PC-3 (cell line): ENCODE measurements around the gene TCN2. TPM values are rescaled to one million over a fixed set of nuclear protein-coding genes. Genes with fewer than 3 reads are reported as not detected.

Source experiments
- ATAC-seq: fragments of 200-7000 bp; cut with Tn5 transposase; 2 replicates; pipeline ENCODE4 v1.9.1; 2020; ENCODE audit warnings: mild to moderate bottlenecking, moderate library complexity
- BruUV-seq: library from RNA; stranded (reverse); fragments of 400-500 nt; replicated peaks from 2 replicates; lab custom pipeline; 2021; lab: Mats Ljungman, UMichigan
- CTCF ChIA-PET: fragments of 300-600 bp; sonication (Branson Sonifier 250); formaldehyde crosslinking; loops from one replicate; lab custom pipeline; 2022; ENCODE audit warnings: antibody characterized with exemption; lab: Charles Lee
- POLR2A ChIA-PET: fragments of 300-600 bp; sonication (Branson Sonifier 250); formaldehyde crosslinking; loops from one replicate; lab custom pipeline; 2022; ENCODE audit warnings: antibody characterized with exemption; ENCODE audit not compliant: unreplicated experiment; lab: Charles Lee
- DNase-seq: peaks from one replicate; pipeline ENCODE4 v3.0.0-alpha.2; 2015
- H2AFZ ChIP-seq: fragments of 300-600 bp; sonication (generic); 2 replicates; pipeline ENCODE4 v1.6.0; 2016; ENCODE audit warnings: antibody characterized with exemption, low read length
- H3F3A ChIP-seq: fragments of 300-600 bp; sonication (generic); one replicate; pipeline ENCODE4 v1.6.0; 2017; ENCODE audit warnings: antibody characterized with exemption, low read length, control low read depth, mild to moderate bottlenecking; ENCODE audit not compliant: unreplicated experiment
- H3K27ac ChIP-seq: fragments of 300-600 bp; sonication (generic); 2 replicates; pipeline ENCODE4 v1.5.1; 2016; ENCODE audit warnings: mild to moderate bottlenecking, low read length
- H3K27me3 ChIP-seq: fragments of 300-600 bp; sonication (generic); 2 replicates; pipeline ENCODE4 v1.6.1; 2016; ENCODE audit warnings: low read length, mixed read lengths
- H3K36me3 ChIP-seq: fragments of 300-600 bp; sonication (generic); 2 replicates; pipeline ENCODE4 v1.6.1; 2016; ENCODE audit warnings: low read depth, mixed run types, low read length, mixed read lengths
- H3K4me1 ChIP-seq: fragments of 300-600 bp; sonication (generic); 2 replicates; pipeline ENCODE4 v1.5.1; 2016; ENCODE audit warnings: low read length; ENCODE audit not compliant: insufficient read depth
- H3K4me2 ChIP-seq: fragments of 300-600 bp; sonication (generic); 2 replicates; pipeline ENCODE4 v1.6.0; 2016; ENCODE audit warnings: low read length
- H3K4me3 ChIP-seq: fragments of 300-600 bp; sonication (generic); 2 replicates; pipeline ENCODE4 v1.5.1; 2016; ENCODE audit warnings: mild to moderate bottlenecking, low read length, mixed read lengths
- H3K79me2 ChIP-seq: fragments of 300-600 bp; sonication (generic); 2 replicates; pipeline ENCODE4 v1.6.1; 2017; ENCODE audit warnings: low read length, mixed read lengths
- H3K9ac ChIP-seq: fragments of 300-600 bp; sonication (generic); 2 replicates; pipeline ENCODE4 v1.6.0; 2016; ENCODE audit warnings: mild to moderate bottlenecking, low read length
- H3K9me2 ChIP-seq: fragments of 300-600 bp; sonication (generic); replicated peaks from 2 replicates; pipeline ENCODE4 v1.6.1; 2016; ENCODE audit warnings: mixed run types, low read length, mixed read lengths
- H3K9me3 ChIP-seq: fragments of 300-600 bp; sonication (generic); 2 replicates; pipeline ENCODE4 v1.6.1; 2016; ENCODE audit warnings: low read length, mixed read lengths
- H4K20me1 ChIP-seq: fragments of 300-600 bp; sonication (generic); 2 replicates; pipeline ENCODE4 v1.6.1; 2016; ENCODE audit warnings: low read length, mixed read lengths
- CTCF ChIP-seq: fragments of 300-600 bp; sonication (generic); conservative IDR thresholded peaks from 2 replicates; pipeline ENCODE4 v1.5.1; 2017; ENCODE audit warnings: antibody characterized with exemption, low read depth, mild to moderate bottlenecking, low read length
- EZH2 ChIP-seq: fragments of 300-600 bp; sonication (generic); IDR thresholded peaks from one replicate; pipeline ENCODE4 v1.6.1; 2017; ENCODE audit warnings: antibody characterized with exemption, mild to moderate bottlenecking, low read length; ENCODE audit not compliant: unreplicated experiment
- EZH2phosphoT487 ChIP-seq: fragments of 300-600 bp; sonication (generic); IDR thresholded peaks from 2 replicates; pipeline ENCODE4 v1.6.1; 2018; ENCODE audit warnings: mild to moderate bottlenecking, antibody characterized with exemption, low read length, borderline replicate concordance
- intact Hi-C: fragments of 100-400 bp; cut with micrococcal nuclease; formaldehyde crosslinking; loops from 2 replicates; pipeline ENCODE4 v1.9.0; 2023
- total RNA-seq: library from RNA; depleted of rRNA; stranded (reverse); fragments of >200 nt; gene quantifications from 2 replicates; pipeline ENCODE4 v1.2.3, GENCODE V29; 2014

The TCN2 gene
- total RNA-seq, 1 experiment from 2014 or later: 1.7 TPM

- H3K9me3 ChIP-seq: no peaks in the 10 kb centered on the region
- DNase-seq (no peak), ATAC-seq (no peak)
- H3K27ac ChIP-seq: no peak overlapping the region
- 0 out of 2 replicates have a peak, but pooled peaks cover 2% of the 10 kb centered on the region for H3K27me3 ChIP-seq
- no peak overlapping the region for H3K9ac ChIP-seq
- no peaks in the 10 kb centered on the region for H3F3A ChIP-seq
- intact Hi-C loops: no loop called here
- no TSS peak for BruUV-seq
- H3K36me3 ChIP-seq: no peaks in the 10 kb centered on the region
- ChIA-PET POLR2A (no interaction called here), CTCF (no interaction called here)
- H3K4me1 ChIP-seq: no peaks in the 10 kb centered on the region
- no peak overlapping the region for H3K4me2 ChIP-seq
- no peaks in the 10 kb centered on the region for H4K20me1 ChIP-seq
- H3K79me2 ChIP-seq: no peaks in the 10 kb centered on the region
- no peak overlapping the region for H2AFZ ChIP-seq
- TF ChIP-seq EZH2 (no peak), EZH2phosphoT487 (no peak), CTCF (no peak)
- H3K4me3 ChIP-seq: no peak overlapping the region
- H3K9me2 ChIP-seq: no peaks in the 10 kb centered on the region
These were observed 10.1 kb upstream of the TCN2 start for GRCh38 chr22:30596886-30597285.

- Histone ChIP-seq H3K9ac (no peak overlapping the region), H3K27ac (no peak overlapping the region), H3K79me2 (no peaks in the 10 kb centered on the region), H3K9me3 (no peaks in the 10 kb centered on the region), H2AFZ (no peak overlapping the region), H3K9me2 (no peaks in the 10 kb centered on the region), H3F3A (no peaks in the 10 kb centered on the region), H3K4me1 (no peaks in the 10 kb centered on the region), H3K27me3 (no peaks in the 10 kb centered on the region), H3K36me3 (no peaks in the 10 kb centered on the region), H3K4me2 (no peak overlapping the region), H4K20me1 (no peaks in the 10 kb centered on the region), H3K4me3 (no peak overlapping the region)
- TF ChIP-seq EZH2phosphoT487 (no peak), CTCF (no peak), EZH2 (no peak)
- ATAC-seq: no peak
- intact Hi-C loops: no loop called here
- no peak for DNase-seq
- ChIA-PET POLR2A (no interaction called here), CTCF (no interaction called here)
- BruUV-seq: no TSS peak
These were observed 8.0 kb upstream of the TCN2 start for GRCh38 chr22:30598986-30599385.

- no peak for DNase-seq
- no TSS peak for BruUV-seq
- H3K4me3 ChIP-seq: no peak overlapping the region
- H3K27ac ChIP-seq: no peak overlapping the region
- no peaks in the 10 kb centered on the region for H4K20me1 ChIP-seq
- peaks cover 5% of the 10 kb centered on the region for H3K4me1 ChIP-seq
- no peak overlapping the region for H3K9ac ChIP-seq
- TF ChIP-seq EZH2phosphoT487: no peak
- H3K4me2 ChIP-seq: no peak overlapping the region
- no peak for ATAC-seq
- no peaks in the 10 kb centered on the region for H3K9me2 ChIP-seq
- H3F3A ChIP-seq: no peaks in the 10 kb centered on the region
- no peak overlapping the region for H2AFZ ChIP-seq
- intact Hi-C loops: loop anchor here (10.0 kb wide), 1 partner anchor 156 kb away; no protein-coding TSS in a partner anchor
- H3K27me3 ChIP-seq: no peaks in the 10 kb centered on the region
- no peaks in the 10 kb centered on the region for H3K36me3 ChIP-seq
- ChIA-PET POLR2A (no interaction called here), CTCF (interaction anchor here (0.6 to 0.7 kb wide), 2 partner anchors 137 to 273 kb away, joined by 3 to 4 read pairs; no protein-coding TSS in a partner anchor)
- no peaks in the 10 kb centered on the region for H3K9me3 ChIP-seq
- H3K79me2 ChIP-seq: no peaks in the 10 kb centered on the region
These were observed 6.1 kb upstream of the TCN2 start for GRCh38 chr22:30600921-30601320.
